CD4-positive, alpha-beta T cell treated with Interleukin-6 for 4 hours (primary cell): ENCODE results near the gene PEX11G.

Source experiments
- DNase-seq: peaks from one replicate; pipeline ENCODE4 v3.0.0-alpha.2; 2020; ENCODE audit warnings: mixed read lengths

The PEX11G gene

DNA sequence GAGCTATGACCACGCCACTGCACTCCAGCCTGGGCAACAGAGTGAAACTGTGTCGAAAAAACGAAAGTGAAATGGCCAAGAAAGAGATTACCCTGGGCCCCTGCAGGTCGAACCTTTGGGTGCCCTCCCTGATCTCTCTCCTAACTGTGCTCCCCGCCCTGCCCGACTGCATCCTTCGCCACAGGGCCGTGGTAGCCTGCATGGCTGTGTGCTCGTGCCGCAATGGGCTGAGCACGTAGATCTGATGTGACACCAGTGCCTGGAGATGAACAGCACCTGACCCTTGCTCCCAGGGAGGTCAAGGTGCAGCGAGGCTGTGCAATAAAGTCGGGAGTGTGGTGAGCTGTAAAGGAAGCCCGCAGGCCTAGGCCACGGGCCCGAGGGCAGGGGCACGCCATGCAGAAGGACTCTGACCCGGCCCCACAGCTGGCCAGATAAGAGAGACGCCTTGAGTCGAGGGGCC is 60.2 kb downstream of the PEX11G start:
- no peak for DNase-seq

DNA sequence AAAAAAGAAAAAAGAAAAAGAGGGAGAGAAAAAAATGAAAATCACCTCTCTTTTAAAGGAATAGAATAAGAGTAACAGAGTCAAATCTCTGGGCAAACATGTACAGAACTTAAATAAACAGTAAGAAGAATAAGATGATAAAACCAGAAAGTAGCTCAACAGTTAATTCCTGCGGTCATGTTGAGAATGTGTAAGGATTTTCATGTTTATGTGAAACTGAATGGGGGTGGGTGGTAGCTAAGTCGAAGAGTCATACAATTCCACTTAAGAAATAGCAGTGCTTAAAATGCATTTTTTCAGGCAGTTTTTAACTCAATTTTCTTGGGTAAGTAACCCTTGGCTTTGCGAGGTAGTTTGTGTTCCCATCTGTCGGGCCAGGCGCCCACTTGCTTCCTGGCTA is 60.9 kb downstream of the PEX11G start:
- no peak for DNase-seq

DNA sequence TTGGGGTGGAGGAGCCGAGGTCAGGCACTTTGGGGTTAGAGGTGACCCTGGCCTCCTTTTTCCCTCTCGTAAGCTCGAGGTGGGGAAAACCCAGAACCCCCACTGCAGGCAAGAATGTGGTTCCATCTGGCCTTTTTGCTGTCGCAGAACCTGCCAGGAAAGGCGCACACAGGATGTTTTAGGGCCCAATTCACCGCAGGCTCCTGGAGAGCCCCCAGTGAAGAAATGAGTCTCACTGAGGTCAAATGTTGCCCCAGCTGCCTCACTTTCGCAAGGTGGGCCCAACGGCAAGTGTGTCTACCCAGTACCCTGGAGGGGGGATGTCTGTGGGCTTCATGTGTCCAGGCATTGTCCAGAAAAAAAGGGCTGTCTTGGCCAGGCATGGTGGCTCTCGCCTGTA is 61.8 kb downstream of the PEX11G start:
- no peak for DNase-seq
